IMR-90 (cell line): Measurements from ENCODE around the gene CPSF7. TPM values are rescaled to one million over a fixed set of nuclear protein-coding genes. Genes with fewer than 3 reads are reported as not detected.

Experiments
- ATAC-seq: fragments of 200-7000 bp; cut with Tn5 transposase; 2 replicates; pipeline ENCODE4 v1.9.1; 2020; ENCODE audit warnings: low read depth, mild to moderate bottlenecking, moderate library complexity
- Bru-seq: library from RNA; stranded (reverse); fragments of 400-500 nt; gene quantifications from one replicate; lab custom pipeline; 2021; lab: Mats Ljungman, UMichigan
- BruChase-seq, 2 experiments: library from RNA; stranded (reverse); fragments of 400-500 nt; gene quantifications; one replicate each; lab custom pipeline; 2021; lab: Mats Ljungman, UMichigan
- BruUV-seq: library from RNA; stranded (reverse); fragments of 400-500 nt; replicated peaks from 2 replicates; lab custom pipeline; 2021; lab: Mats Ljungman, UMichigan
- CTCF ChIA-PET: fragments of 300-600 bp; formaldehyde crosslinking; extraction: SDS; loops from one replicate; lab custom pipeline; 2021; ENCODE audit warnings: antibody characterized with exemption; lab: Yijun Ruan, JAX
- POLR2A ChIA-PET: fragments of 300-600 bp; sonication (Branson Sonifier 250); formaldehyde crosslinking; loops from one replicate; lab custom pipeline; 2022; ENCODE audit warnings: antibody characterized with exemption; ENCODE audit not compliant: unreplicated experiment; lab: Charles Lee
- DNase-seq: peaks from one replicate; pipeline ENCODE4 v3.0.0; 2013
- H2AFZ ChIP-seq: replicated peaks from 2 replicates; pipeline ENCODE3; 2013; ENCODE audit warnings: low read length, mild to moderate bottlenecking; ENCODE audit not compliant: poor library complexity
- H2AK5ac ChIP-seq: 2 replicates; pipeline ENCODE4 v1.6.1; 2013; ENCODE audit warnings: low read depth, low read length, inconsistent platforms
- H2AK9ac ChIP-seq: replicated peaks from 2 replicates; pipeline ENCODE3; 2013; ENCODE audit warnings: mild to moderate bottlenecking, low read depth, low read length, moderate library complexity; ENCODE audit not compliant: poor library complexity
- H2BK120ac ChIP-seq: 2 replicates; pipeline ENCODE4 v1.6.1; 2013; ENCODE audit warnings: low read depth, low read length, inconsistent platforms
- H2BK15ac ChIP-seq: 3 replicates; pipeline ENCODE4 v1.6.1; 2013; ENCODE audit warnings: low read depth, low read length, inconsistent platforms
- H2BK20ac ChIP-seq: 2 replicates; pipeline ENCODE4 v1.6.1; 2013; ENCODE audit warnings: low read depth, mild to moderate bottlenecking, inconsistent platforms, low read length, moderate library complexity
- H2BK5ac ChIP-seq: 2 replicates; pipeline ENCODE4 v1.6.1; 2013; ENCODE audit warnings: mild to moderate bottlenecking, low read depth, low read length, inconsistent platforms; ENCODE audit not compliant: poor library complexity, severe bottlenecking
- H3K14ac ChIP-seq: replicated peaks from 2 replicates; pipeline ENCODE4 v1.6.1; 2013; ENCODE audit warnings: low read depth, low read length, inconsistent platforms
- H3K18ac ChIP-seq: 2 replicates; pipeline ENCODE4 v1.6.1; 2013; ENCODE audit warnings: low read depth, low read length, control low read depth
- H3K23ac ChIP-seq: 2 replicates; pipeline ENCODE4 v1.6.1; 2013; ENCODE audit warnings: low read depth, low read length, inconsistent platforms
- H3K27ac ChIP-seq: 2 replicates; pipeline ENCODE4 v1.5.1; 2013; ENCODE audit warnings: mild to moderate bottlenecking, control low read depth, low read length; ENCODE audit not compliant: insufficient read depth
- H3K27me3 ChIP-seq: 2 replicates; pipeline ENCODE4 v1.6.1; 2013; ENCODE audit warnings: low read length; ENCODE audit not compliant: control insufficient read depth, insufficient read depth
- H3K36me3 ChIP-seq: 2 replicates; pipeline ENCODE4 v1.6.1; 2013; ENCODE audit warnings: low read length, mixed read lengths; ENCODE audit not compliant: control insufficient read depth, insufficient read depth
- H3K4ac ChIP-seq: 2 replicates; pipeline ENCODE4 v1.6.1; 2013; ENCODE audit warnings: low read depth, low read length, inconsistent platforms
- H3K4me1 ChIP-seq: 2 replicates; pipeline ENCODE4 v1.6.1; 2013; ENCODE audit warnings: low read length, mixed read lengths; ENCODE audit not compliant: control insufficient read depth, insufficient read depth
- H3K4me2 ChIP-seq: 2 replicates; pipeline ENCODE4 v1.6.1; 2013; ENCODE audit warnings: low read depth, mild to moderate bottlenecking, control low read depth, low read length, moderate library complexity
- H3K4me3 ChIP-seq: 2 replicates; pipeline ENCODE4 v1.5.1; 2013; ENCODE audit warnings: low read depth, mild to moderate bottlenecking, control low read depth, low read length, moderate library complexity; ENCODE audit not compliant: insufficient read depth
- H3K56ac ChIP-seq: 2 replicates; pipeline ENCODE4 v1.6.1; 2013; ENCODE audit warnings: low read length, inconsistent platforms; ENCODE audit not compliant: insufficient read depth; ENCODE audit errors: extremely low read depth
- H3K79me1 ChIP-seq, 2 experiments: 2 replicates each; pipeline ENCODE4 v1.6.1; 2013; ENCODE audit warnings: low read length in 2 of 2, inconsistent platforms in 1 of 2, low read depth in 1 of 2
- H3K9ac ChIP-seq: 2 replicates; pipeline ENCODE4 v1.6.1; 2013; ENCODE audit warnings: low read depth, low read length, control low read depth
- H3K9me1 ChIP-seq: 2 replicates; pipeline ENCODE4 v1.6.1; 2013; ENCODE audit warnings: low read length, inconsistent platforms; ENCODE audit not compliant: insufficient read depth
- H3K9me3 ChIP-seq: 2 replicates; pipeline ENCODE4 v1.6.1; 2013; ENCODE audit warnings: low read length; ENCODE audit not compliant: control insufficient read depth, insufficient read depth
- H4K20me1 ChIP-seq: 2 replicates; pipeline ENCODE4 v1.6.1; 2013; ENCODE audit warnings: low read length, inconsistent platforms; ENCODE audit not compliant: insufficient read depth
- H4K5ac ChIP-seq: 2 replicates; pipeline ENCODE4 v1.6.1; 2013; ENCODE audit warnings: mild to moderate bottlenecking, low read depth, low read length, control low read depth
- H4K8ac ChIP-seq, 2 experiments: 2 replicates each; pipeline ENCODE4 v1.6.1; 2013; ENCODE audit warnings: low read depth in 2 of 2, low read length in 2 of 2, control low read depth in 1 of 2, inconsistent platforms in 1 of 2
- H4K91ac ChIP-seq: 2 replicates; pipeline ENCODE4 v1.6.1; 2013; ENCODE audit warnings: low read depth, low read length, inconsistent platforms; ENCODE audit not compliant: insufficient read depth
- CEBPB ChIP-seq: IDR thresholded peaks from 2 replicates; pipeline ENCODE4 v1.6.1; 2012; ENCODE audit warnings: low read depth, low read length, improper control_type of control experiment
- CHD1 ChIP-seq: IDR thresholded peaks from 2 replicates; pipeline ENCODE4 v1.6.1; 2012; ENCODE audit warnings: low read depth, low read length, improper control_type of control experiment
- CTCF ChIP-seq: conservative IDR thresholded peaks from 2 replicates; pipeline ENCODE4 v1.5.1; 2012; ENCODE audit warnings: mild to moderate bottlenecking, low read depth, low read length, improper control_type of control experiment
- MAZ ChIP-seq: IDR thresholded peaks from 2 replicates; pipeline ENCODE4 v1.6.1; 2012; ENCODE audit warnings: low read depth, mild to moderate bottlenecking, low read length, improper control_type of control experiment, moderate library complexity, borderline replicate concordance
- NFE2L2 ChIP-seq: fragments of 150-350 bp; IDR thresholded peaks from 2 replicates; pipeline ENCODE4 v1.6.1; 2016; ENCODE audit warnings: low read depth, mild to moderate bottlenecking, low read length
- RCOR1 ChIP-seq: IDR thresholded peaks from 2 replicates; pipeline ENCODE4 v1.6.1; 2012; ENCODE audit warnings: mild to moderate bottlenecking, low read length, improper control_type of control experiment; ENCODE audit not compliant: insufficient replicate concordance
- RFX5 ChIP-seq: IDR thresholded peaks from 2 replicates; pipeline ENCODE4 v1.8.0; 2012; ENCODE audit warnings: low read depth, mild to moderate bottlenecking, low read length, moderate library complexity
- SMC3 ChIP-seq: fragments of 150-350 bp; IDR thresholded peaks from 2 replicates; pipeline ENCODE4 v1.6.1; 2016; ENCODE audit warnings: low read depth, mild to moderate bottlenecking, antibody characterized with exemption, low read length, moderate library complexity
- WGBS, 2 experiments: methylation state at CpG; one replicate each; pipeline versions ENCODE4 v1.1.5 to v1.1.7; 2013; ENCODE audit warnings: missing lambda C conversion rate in 2 of 2; ENCODE audit not compliant: insufficient read length in 1 of 2; ENCODE audit errors: extremely low coverage in 2 of 2; 5-methylcytosine and 5-hydroxymethylcytosine counted together
- dilution Hi-C: fragments of 300-500 bp; cut with HindIII; formaldehyde crosslinking; loops from one replicate; pipeline ENCODE4 v1.14.3; 2018; ENCODE audit warnings: low sequenced_read_pairs; ENCODE audit not compliant: unreplicated experiment
- in situ Hi-C: fragments of 300-500 bp; cut with MboI; formaldehyde crosslinking; loops from 3 replicates; pipeline ENCODE4 v1.14.3; 2019; ENCODE audit warnings: low sequenced_read_pairs, inconsistent platforms, mixed read lengths
- intact Hi-C: fragments of 100-400 bp; cut with micrococcal nuclease; formaldehyde crosslinking; loops from 2 replicates; pipeline ENCODE4 v1.10.0; 2022
- long read RNA-seq: library from polyadenylated mRNA; unstranded; transcript quantifications from one replicate; pipeline ENCODE4 v2.0.0, GENCODE V29; 2021; ENCODE audit not compliant: unreplicated experiment
- polyA plus RNA-seq, 3 experiments: library from polyadenylated mRNA; depleted of rRNA; stranded (reverse); fragments of >200 nt; gene quantifications; 2 replicates each; pipeline ENCODE4 v1.2.3, GENCODE V29; 2012; ENCODE audit warnings: low replicate concordance in 1 of 3
- total RNA-seq: library from RNA; depleted of rRNA; stranded (reverse); fragments of >200 nt; gene quantifications from 2 replicates; pipeline ENCODE4 v1.2.3, GENCODE V29; 2012; rRNA removed
- TF ChIP-seq, protein P1 (sequence below): fragments of 150-350 bp; IDR thresholded peaks from 2 replicates; pipeline ENCODE4 v1.6.1; 2017; ENCODE audit warnings: mild to moderate bottlenecking, antibody characterized with exemption, low read length, low read depth

CPSF7 gene, protein sequence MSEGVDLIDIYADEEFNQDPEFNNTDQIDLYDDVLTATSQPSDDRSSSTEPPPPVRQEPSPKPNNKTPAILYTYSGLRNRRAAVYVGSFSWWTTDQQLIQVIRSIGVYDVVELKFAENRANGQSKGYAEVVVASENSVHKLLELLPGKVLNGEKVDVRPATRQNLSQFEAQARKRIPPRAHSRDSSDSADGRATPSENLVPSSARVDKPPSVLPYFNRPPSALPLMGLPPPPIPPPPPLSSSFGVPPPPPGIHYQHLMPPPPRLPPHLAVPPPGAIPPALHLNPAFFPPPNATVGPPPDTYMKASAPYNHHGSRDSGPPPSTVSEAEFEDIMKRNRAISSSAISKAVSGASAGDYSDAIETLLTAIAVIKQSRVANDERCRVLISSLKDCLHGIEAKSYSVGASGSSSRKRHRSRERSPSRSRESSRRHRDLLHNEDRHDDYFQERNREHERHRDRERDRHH
- total RNA-seq (9.5 and 10.3 TPM in 2 replicates), polyA plus RNA-seq (2012; rRNA removed) (55.2 and 68.8 TPM in 2 replicates), Bru-seq, nascent RNA (percentile 91 among the genes with signal in this experiment), BruChase-seq, experiment 1, labeled RNA remaining after a 6-hour chase (percentile 86 among the genes with signal in this experiment), BruChase-seq, experiment 2, labeled RNA remaining after a 2-hour chase (percentile 90 among the genes with signal in this experiment)
- 27.4 and 38.5 TPM in 2 replicates for polyA plus RNA-seq (2012; cell fraction: cytosol; rRNA removed)
- polyA plus RNA-seq (2012; cell fraction: nucleus; rRNA removed; ENCODE audit: low replicate concordance) = 121 and 142 TPM in 2 replicates
- long read RNA-seq, partial matches to known transcripts = 5 of 28 reads
- long read RNA-seq, other reads (novel, unspliced or antisense) = 19 of 28 reads

- Histone ChIP-seq H3K9me3 (no peaks in the 10 kb centered on the region), H3K18ac (peak within 1 kb of the TSS; percentile 58), H3K56ac (peak within 1 kb of the TSS; percentile 90), H2AFZ (peak within 1 kb of the TSS; percentile 97), H2AK5ac (peak within 1 kb of the TSS; percentile 99), H2AK9ac (peak within 1 kb of the TSS; percentile 99), H2BK20ac (no peak within 1 kb of the TSS), H4K20me1 (peaks cover 28% of the 10 kb centered on the region), H3K27ac (peak within 1 kb of the TSS; percentile 94), H2BK120ac (0 out of 2 replicates have a peak within 1 kb of the TSS, but pooled peaks have one; percentile 9), H3K36me3 (peaks cover 25% of the 10 kb centered on the region), H2BK15ac (peak within 1 kb of the TSS; percentile 38; the same call in 1 of the 3 replicates), H3K9ac (peak within 1 kb of the TSS; percentile 100), H3K4me2 (peak within 1 kb of the TSS; percentile 94), H3K4me3 (peak within 1 kb of the TSS; percentile 98), H3K27me3 (no peaks in the 10 kb centered on the region), H2BK5ac (peak within 1 kb of the TSS; percentile 85), H3K23ac (peak within 1 kb of the TSS; percentile 99), H3K79me1 (peaks cover 23 to 40% of the 10 kb centered on the region in 2 experiments), H3K4me1 (peaks cover 2% of the 10 kb centered on the region; the same call in 1 of the 2 replicates), H3K9me1 (0 out of 2 replicates have a peak, but pooled peaks cover 2% of the 10 kb centered on the region), H3K4ac (peak within 1 kb of the TSS; percentile 96), H4K91ac (peak within 1 kb of the TSS; percentile 94), H4K5ac (peak within 1 kb of the TSS; percentile 99), H4K8ac (peak within 1 kb of the TSS; percentile 96 to 99), H3K14ac (peak within 1 kb of the TSS; percentile 99)
- dilution Hi-C loops (no loop called here), in situ Hi-C loops (no loop called here), intact Hi-C loops (loop anchor here (5.0 kb wide), 1 partner anchor 98 kb away; the partner anchor contains the start of genes DDB1 and TKFC)
- ChIA-PET CTCF (interaction anchor here (1.0 to 2.9 kb wide), 2 partner anchors 9 to 16 kb away, joined by 4 to 9 read pairs; no protein-coding TSS in a partner anchor), POLR2A (interaction anchor here (0.7 to 1.0 kb wide), 4 partner anchors 16 to 96 kb away, joined by 3 to 5 read pairs (median 4); partner anchors contain the start of gene TMEM216)
- peak; percentile 92 for DNase-seq
- TSS peak; percentile 77 for BruUV-seq
- peak; percentile 95 for ATAC-seq
- 0% methylated on average over 32 of the region's 82 CpGs; no CpG with 5 or more reads in 1 of the 2 experiments for WGBS, 2 experiments
- TF ChIP-seq MAZ (peak; percentile 83; the same call in 1 of the 2 replicates), CEBPB (no peak), CHD1 (peak; percentile 84; the same call in 1 of the 2 replicates), SMC3 (no peak), NFE2L2 (no peak), RFX5 (no peak), CTCF (no peak), RCOR1 (no peak)
- TF ChIP-seq, protein P1, sequence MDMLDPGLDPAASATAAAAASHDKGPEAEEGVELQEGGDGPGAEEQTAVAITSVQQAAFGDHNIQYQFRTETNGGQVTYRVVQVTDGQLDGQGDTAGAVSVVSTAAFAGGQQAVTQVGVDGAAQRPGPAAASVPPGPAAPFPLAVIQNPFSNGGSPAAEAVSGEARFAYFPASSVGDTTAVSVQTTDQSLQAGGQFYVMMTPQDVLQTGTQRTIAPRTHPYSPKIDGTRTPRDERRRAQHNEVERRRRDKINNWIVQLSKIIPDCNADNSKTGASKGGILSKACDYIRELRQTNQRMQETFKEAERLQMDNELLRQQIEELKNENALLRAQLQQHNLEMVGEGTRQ = 0 out of 2 replicates have a peak, but pooled peaks have one; percentile 14
Observed at GRCh38 chr11:61429691-61430582, at the start of gene CPSF7, which contains the start of gene SDHAF2. CPSF7 (minus strand) TSS chr11:61429975; CDS start chr11:61429235, 740 bp downstream. SDHAF2 (plus strand) TSS chr11:61430124; CDS start chr11:61430147, 23 bp downstream.
